HG03139 (cell line): ENCODE data around the gene CMKLR1.

Experiments
- ATAC-seq: cut with Tn5 transposase; IDR thresholded peaks from one replicate; pipeline ENCODE4 v1.9.1; 2021; ENCODE audit not compliant: unreplicated experiment

Gene CMKLR1

DNA sequence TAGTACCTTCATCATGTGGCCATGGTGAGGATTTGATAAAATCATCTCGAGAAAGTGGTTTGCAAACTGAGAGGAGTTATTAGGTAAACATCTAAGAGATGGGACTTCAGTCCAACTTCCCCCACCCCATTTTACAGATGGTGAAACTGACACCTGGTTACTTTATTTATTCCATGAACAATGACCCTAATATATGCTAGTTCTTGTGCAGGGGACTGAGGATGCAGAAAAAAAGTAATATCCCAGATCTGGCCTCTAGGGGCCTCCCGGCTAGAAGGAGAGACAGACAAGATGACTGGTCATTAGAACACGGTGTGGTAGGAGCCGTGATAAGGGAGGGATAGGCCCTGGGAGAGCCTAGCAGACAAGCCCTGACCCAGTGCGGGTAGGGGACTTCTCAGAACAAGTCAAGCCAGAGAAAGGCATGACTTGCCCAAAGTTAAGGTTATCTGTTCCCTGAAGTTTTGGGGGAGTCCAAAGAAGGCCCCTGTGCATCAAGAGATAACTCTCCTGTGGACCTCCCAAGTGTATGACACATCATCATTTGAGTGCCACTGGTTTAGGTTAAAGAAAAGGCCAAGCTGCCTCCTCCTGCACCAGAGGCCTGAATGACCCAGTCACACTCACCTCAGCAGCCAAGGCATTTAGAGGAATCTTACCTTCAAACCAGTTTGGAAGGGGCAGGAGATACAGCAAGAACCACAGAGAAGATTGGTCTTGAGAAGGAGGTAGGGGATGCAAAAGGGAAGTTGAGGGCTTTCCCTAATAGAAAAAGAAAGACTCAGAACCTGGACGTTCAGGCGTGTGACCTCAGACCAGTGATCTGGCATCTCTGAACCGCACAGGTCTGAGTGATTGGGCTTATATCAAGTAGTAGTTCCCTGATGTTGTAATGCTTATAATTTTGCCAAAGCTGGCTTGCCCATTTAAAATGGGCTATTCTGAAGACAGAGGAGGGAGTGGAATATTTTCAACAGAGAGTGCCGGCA lies 1.6 kb downstream of the CMKLR1 start:
- ATAC-seq, result no peak

GRCh38 chr12:108335349-108336119 lies 3.6 kb downstream of the CMKLR1 start:
- ATAC-seq, result no peak

GRCh38 chr12:108333898-108334699 lies 5.0 kb downstream of the CMKLR1 start:
- ATAC-seq, result no peak

- no peak for ATAC-seq
These were observed 6.2 kb downstream of the CMKLR1 start for GRCh38 chr12:108332791-108333382.

GRCh38 chr12:108328420-108328819 lies 10.7 kb downstream of the CMKLR1 start:
- ATAC-seq, result no peak

DNA sequence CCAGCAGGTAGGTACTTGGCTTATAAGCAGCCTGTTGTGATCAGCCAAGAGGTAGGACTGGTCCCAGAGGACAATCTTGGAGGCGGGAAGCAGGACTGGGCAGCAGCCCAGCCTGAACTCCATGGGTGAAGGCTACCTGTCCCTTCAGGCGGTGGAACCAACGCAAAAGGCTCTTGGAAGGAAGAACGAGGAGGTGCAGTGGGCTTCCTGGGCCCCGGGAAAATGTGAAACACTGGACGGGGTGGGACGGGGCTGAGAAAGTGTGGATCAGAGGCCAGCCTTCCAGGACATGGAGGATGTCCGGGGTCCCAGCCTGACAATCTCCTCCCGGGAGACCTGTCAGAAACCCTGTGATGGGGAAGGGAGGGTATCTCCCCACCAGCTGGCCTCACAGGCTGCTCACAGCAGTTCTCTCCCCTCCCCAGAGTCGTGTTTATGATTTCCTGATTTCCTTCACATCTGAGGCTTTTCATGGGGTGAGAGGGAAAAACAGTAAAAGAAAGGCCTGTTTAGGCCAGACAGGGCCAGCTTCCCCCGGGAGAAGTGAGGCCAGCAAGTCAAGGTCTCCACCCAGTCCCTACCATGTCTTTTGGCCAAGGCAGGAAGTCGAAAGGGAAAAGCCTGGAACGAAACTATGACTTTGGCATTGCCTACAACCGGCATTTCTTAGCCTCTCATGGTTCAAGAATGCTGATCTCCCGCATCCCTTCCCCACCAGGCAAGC lies 11.3 kb downstream of the CMKLR1 start:
- ATAC-seq, result no peak

DNA sequence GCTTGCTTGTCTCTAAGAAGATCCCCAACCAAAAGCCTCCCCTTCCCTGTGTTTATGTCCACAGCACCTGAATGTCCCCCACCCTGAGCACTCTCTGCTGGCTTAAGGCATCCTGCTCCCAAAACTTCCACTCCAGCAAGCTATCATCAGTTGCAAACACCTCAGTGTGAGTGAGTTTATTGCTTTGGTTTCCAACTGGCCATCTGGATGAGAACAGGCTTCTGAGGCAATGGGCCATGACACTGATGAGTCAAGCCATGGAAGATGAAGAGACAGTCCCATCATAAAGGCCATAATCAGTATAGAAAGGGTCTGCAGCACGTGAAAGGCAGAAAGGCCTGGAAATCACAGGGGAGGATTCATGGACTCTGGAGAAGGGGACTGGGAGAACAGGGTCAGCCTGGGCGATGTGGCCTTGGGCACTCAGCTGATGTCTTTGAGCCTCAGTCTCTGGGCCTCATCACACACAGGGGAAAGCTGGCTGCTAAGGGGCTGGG lies 12.8 kb downstream of the CMKLR1 start:
- ATAC-seq, result no peak

- ATAC-seq, result no peak
These were observed 13.6 kb downstream of the CMKLR1 start for GRCh38 chr12:108325549-108325948.

- ATAC-seq, result no peak
These were observed 14.1 kb downstream of the CMKLR1 start for GRCh38 chr12:108325018-108325358.

GRCh38 chr12:108324351-108325017 lies 14.6 kb downstream of the CMKLR1 start:
- ATAC-seq, result no peak

DNA sequence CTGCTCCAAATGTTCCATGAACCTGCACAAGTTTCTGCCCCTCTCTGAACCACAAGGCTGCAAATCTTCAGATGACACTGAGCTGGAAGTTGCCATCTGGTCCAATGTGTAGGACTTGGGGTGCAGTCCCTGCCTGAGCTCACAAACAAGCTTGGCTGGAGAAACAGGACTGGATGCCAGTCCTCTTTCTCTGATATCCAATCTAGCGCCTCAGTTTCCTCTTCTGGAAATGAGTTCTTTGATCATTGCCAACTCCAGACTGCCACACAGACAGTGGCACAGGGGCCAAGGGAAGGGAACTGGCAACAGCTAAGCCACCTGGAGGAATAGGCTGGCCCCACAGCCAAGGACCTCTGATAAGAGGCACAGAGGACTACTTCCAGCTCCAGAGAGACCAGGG lies 15.5 kb downstream of the CMKLR1 start:
- ATAC-seq, result no peak

DNA sequence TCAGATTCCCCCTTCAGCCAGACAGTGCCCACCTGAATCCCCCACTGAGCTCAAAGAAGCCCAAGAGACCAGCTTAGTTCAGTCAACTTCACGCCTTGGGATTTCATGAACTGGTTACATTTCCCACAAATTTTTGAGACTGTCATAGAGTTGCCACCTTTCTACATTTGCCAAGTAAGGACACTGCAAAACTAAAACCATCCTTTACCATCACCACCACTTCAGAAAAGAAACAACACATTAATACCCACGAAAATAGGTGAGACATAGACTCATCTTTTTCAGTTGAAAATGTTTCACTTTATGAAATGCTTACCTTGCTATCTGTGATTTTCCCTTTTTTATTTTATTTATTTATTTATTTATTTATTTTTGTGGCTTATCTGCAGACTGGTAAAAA lies 16.1 kb downstream of the CMKLR1 start:
- no peak for ATAC-seq

GRCh38 chr12:108321688-108322087 lies 17.4 kb downstream of the CMKLR1 start:
- ATAC-seq, result no peak

DNA sequence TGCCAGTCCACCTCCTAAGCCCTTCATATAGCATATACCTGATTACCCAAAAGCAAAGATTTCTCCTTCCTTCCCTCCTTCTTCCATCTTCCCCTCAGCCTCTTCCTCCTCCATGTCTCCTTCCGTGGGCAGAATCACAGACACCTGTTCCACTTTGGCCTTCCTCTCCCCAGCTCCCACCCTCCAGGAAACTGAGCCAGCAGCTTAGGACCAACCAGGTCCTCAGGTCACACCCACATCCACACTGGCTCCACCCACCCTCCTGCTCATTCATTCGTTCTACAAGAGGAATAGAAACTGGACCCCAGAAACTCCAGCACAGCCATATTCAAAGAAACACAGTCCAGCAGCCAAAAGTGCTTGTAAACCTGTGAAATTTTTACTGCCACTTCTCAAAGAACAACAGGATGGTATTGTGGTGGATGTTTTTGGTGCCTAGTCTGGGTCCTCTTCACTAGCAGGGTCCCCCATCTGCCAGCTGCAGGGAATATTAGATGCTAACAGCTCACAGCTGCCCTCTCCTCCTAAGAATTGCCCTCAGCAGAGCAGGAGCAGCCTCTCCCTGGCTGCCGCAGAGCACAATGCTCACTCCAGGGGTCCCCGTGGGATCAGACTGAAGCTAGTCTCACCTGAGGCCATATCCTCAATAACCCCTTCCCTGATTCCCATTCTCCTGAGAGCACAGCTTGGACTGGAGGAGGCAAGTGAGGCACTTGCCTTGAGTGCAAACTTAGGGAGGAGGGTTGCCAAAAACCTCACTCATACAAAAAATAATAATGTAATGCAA lies 18.4 kb downstream of the CMKLR1 start:
- ATAC-seq, result no peak

GRCh38 chr12:108319277-108320234 lies 19.6 kb downstream of the CMKLR1 start:
- no peak for ATAC-seq

DNA sequence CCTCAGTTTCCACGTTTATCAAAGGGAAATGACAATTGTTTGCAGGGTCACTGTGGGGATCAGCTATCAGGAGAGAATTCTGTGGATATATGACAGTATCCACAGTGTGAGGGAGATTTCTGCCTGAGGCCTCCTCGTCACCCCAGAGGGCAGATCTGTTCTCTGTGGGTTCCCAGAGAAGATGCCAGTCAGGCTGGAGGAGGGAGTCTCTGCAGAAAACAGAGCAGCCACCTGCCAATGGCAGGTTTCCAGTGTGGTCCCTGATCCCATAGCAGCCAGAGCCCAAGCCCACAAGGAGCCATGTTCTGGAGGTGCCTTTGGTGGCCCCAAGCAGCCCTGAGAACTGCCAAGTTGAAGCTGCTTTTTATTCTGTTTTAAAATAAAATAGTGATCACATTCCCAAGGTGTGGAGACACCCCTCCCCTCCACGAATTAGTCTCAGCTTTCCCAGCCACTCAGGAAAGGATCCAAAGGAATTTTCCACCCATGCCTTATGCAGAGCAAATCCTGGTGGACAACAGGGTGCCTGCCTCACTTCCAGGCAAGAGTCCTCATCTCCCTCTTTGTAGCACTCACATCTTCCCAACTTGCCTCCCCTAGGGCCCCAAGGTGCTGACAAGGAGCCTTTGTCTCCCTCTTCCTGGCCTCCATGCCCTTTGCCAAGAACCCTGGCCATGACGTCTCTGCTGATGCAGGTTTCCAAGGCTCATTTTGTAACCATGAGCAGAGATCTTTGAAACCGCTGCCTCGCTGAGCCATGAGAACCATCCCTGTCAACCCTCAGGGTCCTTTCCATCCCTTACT lies 20.4 kb downstream of the CMKLR1 start:
- ATAC-seq, result no peak
